Measurements from ENCODE around the gene MFNG.

The MFNG gene

GRCh38 chr22:37505565-37505964, 19.4 kb upstream of the MFNG start:
- Mint-ChIP-seq H3K4me1 (no peaks in the 10 kb centered on the region), H3K27me3 (peaks cover 18% of the 10 kb centered on the region), H3K36me3 (no peaks in the 10 kb centered on the region), H3K4me3 (no peak overlapping the region), H3K9me3 (no peaks in the 10 kb centered on the region), H3K27ac (no peak overlapping the region)
- no peak for DNase-seq (ENCODE audit: low spot score in 2 of 2)
- no peak for ATAC-seq (ENCODE audit: low read depth)

- ATAC-seq (ENCODE audit: low read depth) = no peak
- H3K4me1 Mint-ChIP-seq = no peaks in the 10 kb centered on the region
Observed at GRCh38 chr22:37504964-37505363, 18.8 kb upstream of the MFNG start.

GRCh38 chr22:37503850-37504249, 17.7 kb upstream of the MFNG start:
- no peak overlapping the region for H3K4me3 Mint-ChIP-seq
- peaks cover 19% of the 10 kb centered on the region for H3K27me3 Mint-ChIP-seq
- H3K27ac Mint-ChIP-seq = no peak overlapping the region
- H3K36me3 Mint-ChIP-seq = no peaks in the 10 kb centered on the region
- no peak for DNase-seq (ENCODE audit: low spot score in 2 of 2)
- H3K9me3 Mint-ChIP-seq = no peaks in the 10 kb centered on the region
- no peaks in the 10 kb centered on the region for H3K4me1 Mint-ChIP-seq
- no peak for ATAC-seq (ENCODE audit: low read depth)

More at GRCh38 chr22:37504964-37505363, 18.8 kb upstream of the MFNG start:
- Mint-ChIP-seq H3K9me3 (no peaks in the 10 kb centered on the region), H3K27me3 (peaks cover 16% of the 10 kb centered on the region), H3K27ac (no peak overlapping the region), H3K4me3 (no peak overlapping the region), H3K36me3 (no peaks in the 10 kb centered on the region)
- no peak for DNase-seq (ENCODE audit: low spot score in 2 of 2)

- Mint-ChIP-seq H3K9me3 (no peaks in the 10 kb centered on the region), H3K27ac (no peak overlapping the region), H3K4me3 (no peak overlapping the region), H3K4me1 (peaks cover 3% of the 10 kb centered on the region), H3K27me3 (peaks cover 21% of the 10 kb centered on the region), H3K36me3 (no peaks in the 10 kb centered on the region)
- DNase-seq (ENCODE audit: low spot score in 2 of 2) (no peak), ATAC-seq (ENCODE audit: low read depth) (no peak)
Observed at GRCh38 chr22:37503183-37503683, 17.0 kb upstream of the MFNG start.

GRCh38 chr22:37502342-37503182, 16.4 kb upstream of the MFNG start:
- H3K27me3 Mint-ChIP-seq = peaks cover 19% of the 10 kb centered on the region
- no peak for ATAC-seq (ENCODE audit: low read depth)
- H3K9me3 Mint-ChIP-seq = no peaks in the 10 kb centered on the region
- no peak overlapping the region for H3K4me3 Mint-ChIP-seq
- H3K4me1 Mint-ChIP-seq = peaks cover 4% of the 10 kb centered on the region
- H3K27ac Mint-ChIP-seq = no peak overlapping the region
- H3K36me3 Mint-ChIP-seq = no peaks in the 10 kb centered on the region
- DNase-seq (ENCODE audit: low spot score in 2 of 2) = no peak

- H3K4me1 Mint-ChIP-seq = peaks cover 4% of the 10 kb centered on the region
- H3K27me3 Mint-ChIP-seq = peaks cover 21% of the 10 kb centered on the region
- no peaks in the 10 kb centered on the region for H3K9me3 Mint-ChIP-seq
- H3K36me3 Mint-ChIP-seq = no peaks in the 10 kb centered on the region
- DNase-seq (ENCODE audit: low spot score in 2 of 2) (no peak), ATAC-seq (ENCODE audit: low read depth) (no peak)
- H3K27ac Mint-ChIP-seq = no peak overlapping the region
- H3K4me3 Mint-ChIP-seq = no peak overlapping the region
Observed at GRCh38 chr22:37501610-37502341, 15.6 kb upstream of the MFNG start.

- Mint-ChIP-seq H3K9me3 (no peaks in the 10 kb centered on the region), H3K27me3 (peaks cover 21% of the 10 kb centered on the region), H3K27ac (no peak overlapping the region), H3K4me1 (peaks cover 4% of the 10 kb centered on the region), H3K4me3 (no peak overlapping the region), H3K36me3 (no peaks in the 10 kb centered on the region)
- DNase-seq (ENCODE audit: low spot score in 2 of 2) (no peak), ATAC-seq (ENCODE audit: low read depth) (no peak)
Observed at GRCh38 chr22:37500745-37501609, 14.8 kb upstream of the MFNG start.

- no peak overlapping the region for H3K27ac Mint-ChIP-seq
- no peak overlapping the region for H3K4me3 Mint-ChIP-seq
- DNase-seq (ENCODE audit: low spot score in 2 of 2) (no peak), ATAC-seq (ENCODE audit: low read depth) (no peak)
- H3K36me3 Mint-ChIP-seq = no peaks in the 10 kb centered on the region
- H3K27me3 Mint-ChIP-seq = peaks cover 21% of the 10 kb centered on the region
- H3K4me1 Mint-ChIP-seq = peaks cover 4% of the 10 kb centered on the region
- no peaks in the 10 kb centered on the region for H3K9me3 Mint-ChIP-seq
Observed at GRCh38 chr22:37499789-37500540, 13.8 kb upstream of the MFNG start.

GRCh38 chr22:37499027-37499707, 13.0 kb upstream of the MFNG start:
- Mint-ChIP-seq H3K4me3 (no peak overlapping the region), H3K27ac (no peak overlapping the region), H3K27me3 (peaks cover 21% of the 10 kb centered on the region), H3K36me3 (no peaks in the 10 kb centered on the region), H3K4me1 (peaks cover 4% of the 10 kb centered on the region), H3K9me3 (no peaks in the 10 kb centered on the region)
- ATAC-seq (ENCODE audit: low read depth) = no peak
- DNase-seq (ENCODE audit: low spot score in 2 of 2) = no peak

GRCh38 chr22:37498289-37498909, 12.2 kb upstream of the MFNG start:
- DNase-seq (ENCODE audit: low spot score in 2 of 2) (peak; percentile 70 to 72), ATAC-seq (ENCODE audit: low read depth) (peak; percentile 99)
- Mint-ChIP-seq H3K9me3 (no peaks in the 10 kb centered on the region), H3K36me3 (no peaks in the 10 kb centered on the region), H3K27me3 (peaks cover 20% of the 10 kb centered on the region), H3K27ac (no peak overlapping the region), H3K4me3 (no peak overlapping the region), H3K4me1 (peaks cover 8% of the 10 kb centered on the region)

GRCh38 chr22:37497062-37497599, 10.9 kb upstream of the MFNG start:
- Mint-ChIP-seq H3K27ac (no peak overlapping the region), H3K9me3 (no peaks in the 10 kb centered on the region), H3K27me3 (peaks cover 21% of the 10 kb centered on the region), H3K4me1 (peaks cover 15% of the 10 kb centered on the region), H3K4me3 (no peak overlapping the region), H3K36me3 (no peaks in the 10 kb centered on the region)
- DNase-seq (ENCODE audit: low spot score in 2 of 2) = no peak
- no peak for ATAC-seq (ENCODE audit: low read depth)

GRCh38 chr22:37496651-37497050, 10.5 kb upstream of the MFNG start:
- Mint-ChIP-seq H3K4me3 (no peak overlapping the region), H3K9me3 (no peaks in the 10 kb centered on the region), H3K27me3 (peaks cover 18% of the 10 kb centered on the region), H3K4me1 (peaks cover 17% of the 10 kb centered on the region), H3K36me3 (no peaks in the 10 kb centered on the region), H3K27ac (no peak overlapping the region)
- DNase-seq (ENCODE audit: low spot score in 2 of 2) (no peak), ATAC-seq (ENCODE audit: low read depth) (no peak)
